Neural cell (in vitro differentiated cells): Measurements from ENCODE around the gene ACTR10. TPM values are rescaled to one million over a fixed set of nuclear protein-coding genes. Genes with fewer than 3 reads are reported as not detected.

Experiments used
- H2AFZ ChIP-seq: fragments of 200-600, 300-800 bp; sonication (generic), shearing (Covaris generic); 2 replicates; pipeline ENCODE4 v1.6.0; 2014; ENCODE audit warnings: low read depth, mild to moderate bottlenecking, antibody characterized with exemption, low read length, moderate library complexity
- H3F3A ChIP-seq: fragments of 200-600 bp; shearing (Covaris generic); 2 replicates; pipeline ENCODE4 v1.6.1; 2016; ENCODE audit warnings: mild to moderate bottlenecking, moderate library complexity, mixed read lengths, antibody characterized with exemption, low read length; ENCODE audit not compliant: insufficient read depth, poor library complexity, severe bottlenecking
- H3K27ac ChIP-seq: fragments of 200-600, 300-800 bp; sonication (generic), shearing (Covaris generic); 2 replicates; pipeline ENCODE4 v1.5.1; 2014; ENCODE audit warnings: mild to moderate bottlenecking, low read length, moderate library complexity
- H3K27me3 ChIP-seq: fragments of 300-800, 200-600 bp; sonication (generic), shearing (Covaris generic); 2 replicates; pipeline ENCODE4 v1.6.0; 2014; ENCODE audit warnings: mild to moderate bottlenecking, low read depth, low read length, moderate library complexity; ENCODE audit not compliant: insufficient read depth
- H3K36me3 ChIP-seq: fragments of 300-800, 200-600 bp; sonication (generic), shearing (Covaris generic); 2 replicates; pipeline ENCODE4 v1.5.1; 2014; ENCODE audit warnings: mild to moderate bottlenecking, antibody characterized with exemption, low read length, moderate library complexity; ENCODE audit not compliant: insufficient read depth
- H3K4me2 ChIP-seq: fragments of 300-800, 200-600 bp; sonication (generic), shearing (Covaris generic); 2 replicates; pipeline ENCODE4 v1.6.0; 2014; ENCODE audit warnings: mild to moderate bottlenecking, low read length
- H3K4me3 ChIP-seq: fragments of 300-800, 200-600 bp; sonication (generic), shearing (Covaris generic); 2 replicates; pipeline ENCODE4 v1.5.1; 2014; ENCODE audit warnings: mild to moderate bottlenecking, low read length, moderate library complexity
- H3K79me2 ChIP-seq: fragments of 200-600 bp; shearing (Covaris generic); replicated peaks from 2 replicates; pipeline ENCODE4 v1.6.0; 2014; ENCODE audit warnings: mild to moderate bottlenecking, low read length, moderate library complexity; ENCODE audit not compliant: insufficient read depth
- H3K9ac ChIP-seq: fragments of 300-800, 200-600 bp; sonication (generic), shearing (Covaris generic); 2 replicates; pipeline ENCODE4 v1.6.1; 2016; ENCODE audit warnings: mild to moderate bottlenecking, low read length, mixed read lengths
- H3K9me2 ChIP-seq: fragments of 200-600 bp; shearing (Covaris generic); 2 replicates; pipeline ENCODE4 v1.6.1; 2016; ENCODE audit warnings: mild to moderate bottlenecking, low read length, mixed read lengths; ENCODE audit not compliant: insufficient read depth
- H3K9me3 ChIP-seq: fragments of 200-600, 300-800 bp; sonication (generic), shearing (Covaris generic); 2 replicates; pipeline ENCODE4 v1.6.1; 2016; ENCODE audit warnings: mild to moderate bottlenecking, mixed run types, low read length, moderate library complexity, mixed read lengths
- H4K20me1 ChIP-seq: fragments of 200-600 bp; shearing (Covaris generic); 2 replicates; pipeline ENCODE4 v1.6.1; 2016; ENCODE audit warnings: mild to moderate bottlenecking, mixed run types; ENCODE audit not compliant: insufficient read depth
- EP300 ChIP-seq: fragments of 450-650 bp; conservative IDR thresholded peaks from 2 replicates; pipeline ENCODE4 v1.6.1; 2014; ENCODE audit warnings: antibody characterized with exemption, mild to moderate bottlenecking, moderate library complexity; ENCODE audit not compliant: poor library complexity, severe bottlenecking
- EZH2 ChIP-seq: fragments of 200-600, 300-800 bp; shearing (Covaris generic), sonication (generic); IDR thresholded peaks from 2 replicates; pipeline ENCODE4 v1.6.1; 2014; ENCODE audit warnings: antibody characterized with exemption, low read length, borderline replicate concordance, mild to moderate bottlenecking; ENCODE audit not compliant: insufficient read depth, poor library complexity, severe bottlenecking
- MXI1 ChIP-seq: fragments of 450-650 bp; conservative IDR thresholded peaks from 2 replicates; pipeline ENCODE4 v1.6.1; 2014; ENCODE audit warnings: antibody characterized with exemption, mild to moderate bottlenecking; ENCODE audit not compliant: poor library complexity, severe bottlenecking
- POLR2AphosphoS5 ChIP-seq: IDR thresholded peaks from 2 replicates; pipeline ENCODE4 v1.6.1; 2012
- RAD21 ChIP-seq: fragments of 450-650 bp; conservative IDR thresholded peaks from 2 replicates; pipeline ENCODE4 v1.6.1; 2014; ENCODE audit warnings: antibody characterized with exemption, mild to moderate bottlenecking, moderate library complexity
- SMC3 ChIP-seq: fragments of 450-650 bp; conservative IDR thresholded peaks from 2 replicates; pipeline ENCODE4 v1.6.1; 2014; ENCODE audit warnings: antibody characterized with exemption, mild to moderate bottlenecking, moderate library complexity; ENCODE audit not compliant: poor library complexity
- TAF1 ChIP-seq: IDR thresholded peaks from 2 replicates; pipeline ENCODE4 v1.6.1; 2012; ENCODE audit warnings: low read depth
- polyA plus RNA-seq: library from polyadenylated mRNA; depleted of rRNA; stranded (reverse); fragments of >200 nt; gene quantifications from 2 replicates; pipeline ENCODE4 v1.2.3, GENCODE V29; 2014
- TF ChIP-seq, protein P1 (sequence below): IDR thresholded peaks from 2 replicates; pipeline ENCODE4 v1.6.1; 2012; ENCODE audit warnings: borderline replicate concordance
- TF ChIP-seq, protein P2 (sequence below): fragments of 450-650 bp; IDR thresholded peaks from 2 replicates; pipeline ENCODE4 v1.5.1; 2014; ENCODE audit warnings: antibody characterized with exemption, mild to moderate bottlenecking, moderate library complexity; ENCODE audit not compliant: poor library complexity, severe bottlenecking

Gene ACTR10
- polyA plus RNA-seq, 1 donor from 2014 or later, result 401 TPM

DNA sequence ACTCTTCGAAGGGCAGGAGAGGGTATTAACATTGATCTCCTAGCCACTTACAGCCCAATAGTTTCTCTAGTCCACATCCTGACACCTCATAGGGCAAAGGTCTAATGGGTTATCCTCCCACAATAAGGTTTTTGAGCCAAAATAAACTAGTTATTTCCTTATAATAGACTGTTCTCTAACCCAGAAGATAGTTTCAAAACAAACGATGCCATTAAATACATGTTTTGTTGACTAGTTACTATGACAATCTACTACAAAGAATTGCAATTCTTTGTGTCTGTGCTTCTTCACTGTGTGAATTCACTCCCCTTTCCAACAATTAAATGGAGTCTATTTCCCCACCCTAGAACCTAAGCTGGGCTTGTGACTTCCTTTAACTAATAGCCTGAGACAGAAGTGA is 6.4 kb upstream of the ACTR10 start:
- no peaks in the 10 kb centered on the region for H4K20me1 ChIP-seq
- H3K9ac ChIP-seq, result no peak overlapping the region
- no peak overlapping the region for H2AFZ ChIP-seq
- TF ChIP-seq, protein P1, sequence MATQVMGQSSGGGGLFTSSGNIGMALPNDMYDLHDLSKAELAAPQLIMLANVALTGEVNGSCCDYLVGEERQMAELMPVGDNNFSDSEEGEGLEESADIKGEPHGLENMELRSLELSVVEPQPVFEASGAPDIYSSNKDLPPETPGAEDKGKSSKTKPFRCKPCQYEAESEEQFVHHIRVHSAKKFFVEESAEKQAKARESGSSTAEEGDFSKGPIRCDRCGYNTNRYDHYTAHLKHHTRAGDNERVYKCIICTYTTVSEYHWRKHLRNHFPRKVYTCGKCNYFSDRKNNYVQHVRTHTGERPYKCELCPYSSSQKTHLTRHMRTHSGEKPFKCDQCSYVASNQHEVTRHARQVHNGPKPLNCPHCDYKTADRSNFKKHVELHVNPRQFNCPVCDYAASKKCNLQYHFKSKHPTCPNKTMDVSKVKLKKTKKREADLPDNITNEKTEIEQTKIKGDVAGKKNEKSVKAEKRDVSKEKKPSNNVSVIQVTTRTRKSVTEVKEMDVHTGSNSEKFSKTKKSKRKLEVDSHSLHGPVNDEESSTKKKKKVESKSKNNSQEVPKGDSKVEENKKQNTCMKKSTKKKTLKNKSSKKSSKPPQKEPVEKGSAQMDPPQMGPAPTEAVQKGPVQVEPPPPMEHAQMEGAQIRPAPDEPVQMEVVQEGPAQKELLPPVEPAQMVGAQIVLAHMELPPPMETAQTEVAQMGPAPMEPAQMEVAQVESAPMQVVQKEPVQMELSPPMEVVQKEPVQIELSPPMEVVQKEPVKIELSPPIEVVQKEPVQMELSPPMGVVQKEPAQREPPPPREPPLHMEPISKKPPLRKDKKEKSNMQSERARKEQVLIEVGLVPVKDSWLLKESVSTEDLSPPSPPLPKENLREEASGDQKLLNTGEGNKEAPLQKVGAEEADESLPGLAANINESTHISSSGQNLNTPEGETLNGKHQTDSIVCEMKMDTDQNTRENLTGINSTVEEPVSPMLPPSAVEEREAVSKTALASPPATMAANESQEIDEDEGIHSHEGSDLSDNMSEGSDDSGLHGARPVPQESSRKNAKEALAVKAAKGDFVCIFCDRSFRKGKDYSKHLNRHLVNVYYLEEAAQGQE, result no peak
- TF ChIP-seq TAF1 (no peak), POLR2AphosphoS5 (no peak), EP300 (no peak), EZH2 (no peak), MXI1 (no peak), RAD21 (no peak), SMC3 (no peak)
- TF ChIP-seq, protein P2, sequence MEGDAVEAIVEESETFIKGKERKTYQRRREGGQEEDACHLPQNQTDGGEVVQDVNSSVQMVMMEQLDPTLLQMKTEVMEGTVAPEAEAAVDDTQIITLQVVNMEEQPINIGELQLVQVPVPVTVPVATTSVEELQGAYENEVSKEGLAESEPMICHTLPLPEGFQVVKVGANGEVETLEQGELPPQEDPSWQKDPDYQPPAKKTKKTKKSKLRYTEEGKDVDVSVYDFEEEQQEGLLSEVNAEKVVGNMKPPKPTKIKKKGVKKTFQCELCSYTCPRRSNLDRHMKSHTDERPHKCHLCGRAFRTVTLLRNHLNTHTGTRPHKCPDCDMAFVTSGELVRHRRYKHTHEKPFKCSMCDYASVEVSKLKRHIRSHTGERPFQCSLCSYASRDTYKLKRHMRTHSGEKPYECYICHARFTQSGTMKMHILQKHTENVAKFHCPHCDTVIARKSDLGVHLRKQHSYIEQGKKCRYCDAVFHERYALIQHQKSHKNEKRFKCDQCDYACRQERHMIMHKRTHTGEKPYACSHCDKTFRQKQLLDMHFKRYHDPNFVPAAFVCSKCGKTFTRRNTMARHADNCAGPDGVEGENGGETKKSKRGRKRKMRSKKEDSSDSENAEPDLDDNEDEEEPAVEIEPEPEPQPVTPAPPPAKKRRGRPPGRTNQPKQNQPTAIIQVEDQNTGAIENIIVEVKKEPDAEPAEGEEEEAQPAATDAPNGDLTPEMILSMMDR, result no peak
- H3K36me3 ChIP-seq, result no peaks in the 10 kb centered on the region
- H3K4me2 ChIP-seq, result no peak overlapping the region
- H3K9me3 ChIP-seq, result no peaks in the 10 kb centered on the region
- H3K9me2 ChIP-seq, result no peaks in the 10 kb centered on the region
- H3K27ac ChIP-seq, result no peak overlapping the region
- no peak overlapping the region for H3K4me3 ChIP-seq
- H3K27me3 ChIP-seq, result no peaks in the 10 kb centered on the region
- no peaks in the 10 kb centered on the region for H3F3A ChIP-seq
- no peaks in the 10 kb centered on the region for H3K79me2 ChIP-seq

DNA sequence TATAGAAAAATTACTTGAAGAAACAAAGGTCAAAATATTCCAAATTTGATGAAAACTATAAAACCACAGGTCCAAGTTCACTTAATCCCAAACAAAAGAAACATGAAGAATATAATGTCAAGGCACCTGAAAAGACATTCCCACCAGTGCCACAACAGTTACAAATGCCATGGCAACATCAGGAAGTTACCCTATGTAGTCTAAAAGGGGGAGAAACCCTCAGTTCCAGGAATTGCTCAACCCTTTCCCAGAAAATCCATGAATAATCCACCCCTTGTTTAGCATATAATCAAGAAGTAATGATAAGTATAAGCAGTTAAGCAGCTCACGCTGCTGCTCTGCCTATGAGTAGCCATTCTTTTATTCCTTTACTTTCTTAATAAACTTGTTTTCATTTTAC is 3.8 kb upstream of the ACTR10 start:
- Histone ChIP-seq H3F3A (no peaks in the 10 kb centered on the region), H3K79me2 (peaks cover 7% of the 10 kb centered on the region), H3K9me3 (no peaks in the 10 kb centered on the region), H3K4me3 (no peak overlapping the region), H3K9me2 (no peaks in the 10 kb centered on the region), H3K27ac (no peak overlapping the region), H3K27me3 (no peaks in the 10 kb centered on the region), H2AFZ (no peak overlapping the region), H3K36me3 (no peaks in the 10 kb centered on the region), H3K4me2 (no peak overlapping the region), H3K9ac (no peak overlapping the region), H4K20me1 (no peaks in the 10 kb centered on the region)
- no peak for TF ChIP-seq RAD21
- TF ChIP-seq, protein P1, result no peak
- no peak for TF ChIP-seq MXI1
- TF ChIP-seq TAF1, result no peak
- TF ChIP-seq POLR2AphosphoS5, result no peak
- TF ChIP-seq, protein P2, result no peak
- no peak for TF ChIP-seq EP300
- TF ChIP-seq SMC3, result no peak
- TF ChIP-seq EZH2, result no peak
